A673 (cell line): ENCODE data around the gene DMD. TPM values are rescaled to one million over a fixed set of nuclear protein-coding genes. Genes with fewer than 3 reads are reported as not detected.

Source experiments
- BruUV-seq: library from RNA; stranded (reverse); fragments of 400-500 nt; replicated peaks from 2 replicates; lab custom pipeline; 2021; lab: Mats Ljungman, UMichigan
- CTCF ChIA-PET: fragments of 300-600 bp; sonication (Branson Sonifier 250); formaldehyde crosslinking; loops from one replicate; lab custom pipeline; 2022; ENCODE audit warnings: antibody characterized with exemption; lab: Charles Lee
- POLR2A ChIA-PET: fragments of 300-600 bp; sonication (Branson Sonifier 250); formaldehyde crosslinking; loops from one replicate; lab custom pipeline; 2022; ENCODE audit warnings: antibody characterized with exemption; ENCODE audit not compliant: low non-redundant PET; lab: Charles Lee
- DNase-seq: peaks from one replicate; pipeline ENCODE4 v3.0.0-alpha.2; 2015; ENCODE audit warnings: low spot score
- H3K27ac ChIP-seq: fragments of 200-600 bp; sonication (generic); 2 replicates; pipeline ENCODE4 v1.5.1; 2016; ENCODE audit warnings: mixed run types, low read depth, mild to moderate bottlenecking, mixed read lengths, antibody characterized with exemption, low read length; ENCODE audit not compliant: poor library complexity, severe bottlenecking
- H3K27me3 ChIP-seq: fragments of 200-600 bp; sonication (generic); replicated peaks from 2 replicates; pipeline ENCODE4 v1.6.1; 2017; ENCODE audit warnings: mixed run types, low read depth, mild to moderate bottlenecking, mixed read lengths, antibody characterized with exemption, low read length; ENCODE audit not compliant: insufficient read depth, poor library complexity
- H3K36me3 ChIP-seq: fragments of 200-600 bp; sonication (generic); 2 replicates; pipeline ENCODE4 v1.6.1; 2016; ENCODE audit warnings: mixed run types, mild to moderate bottlenecking, mixed read lengths, antibody characterized with exemption, low read length; ENCODE audit not compliant: insufficient read depth, poor library complexity, severe bottlenecking
- H3K4me1 ChIP-seq: fragments of 200-600 bp; sonication (generic); 2 replicates; pipeline ENCODE4 v1.6.1; 2017; ENCODE audit warnings: mixed run types, mild to moderate bottlenecking, mixed read lengths, antibody characterized with exemption, low read length; ENCODE audit not compliant: insufficient read depth, poor library complexity, severe bottlenecking
- H3K4me3 ChIP-seq: fragments of 200-600 bp; sonication (generic); 2 replicates; pipeline ENCODE4 v1.5.1; 2016; ENCODE audit warnings: low read depth, mixed run types, mild to moderate bottlenecking, mixed read lengths, low read length; ENCODE audit not compliant: poor library complexity, severe bottlenecking
- H3K9me3 ChIP-seq: fragments of 200-600 bp; sonication (generic); 2 replicates; pipeline ENCODE4 v1.6.1; 2016; ENCODE audit warnings: mixed run types, low read depth, mild to moderate bottlenecking, mixed read lengths, antibody characterized with exemption, low read length; ENCODE audit not compliant: poor library complexity, severe bottlenecking
- CTCF ChIP-seq: fragments of 300-800, 200-600 bp; sonication (generic); conservative IDR thresholded peaks from 2 replicates; pipeline ENCODE4 v1.5.1; 2017; ENCODE audit warnings: low read depth, mild to moderate bottlenecking, antibody characterized with exemption, low read length, moderate library complexity, mixed read lengths
- EZH2 ChIP-seq: fragments of 200-600 bp; sonication (generic); IDR thresholded peaks from 2 replicates; pipeline ENCODE4 v1.6.1; 2017; ENCODE audit warnings: borderline replicate concordance, low read depth, mild to moderate bottlenecking, mixed read lengths, antibody characterized with exemption, low read length; ENCODE audit not compliant: poor library complexity, severe bottlenecking
- intact Hi-C: fragments of 100-400 bp; cut with micrococcal nuclease; formaldehyde crosslinking; loops from one replicate; pipeline ENCODE4 v1.10.0; 2022; ENCODE audit not compliant: unreplicated experiment
- total RNA-seq: library from RNA; stranded (reverse); gene quantifications from 2 replicates; pipeline ENCODE4 v1.2.3, GENCODE V29; 2021

DMD gene
- total RNA-seq, 1 experiment from 2014 or later, result 5.4 TPM

GRCh38 chrX:32048285-32048684 is 1163.1 kb downstream of the DMD start:
- Histone ChIP-seq H3K27ac (no peak overlapping the region), H3K4me3 (no peak overlapping the region), H3K27me3 (no peaks in the 10 kb centered on the region), H3K36me3 (no peaks in the 10 kb centered on the region), H3K4me1 (no peaks in the 10 kb centered on the region), H3K9me3 (no peaks in the 10 kb centered on the region)
- CTCF ChIA-PET, result no interaction called here
- no peak for TF ChIP-seq CTCF
- no peak for TF ChIP-seq EZH2
- intact Hi-C loops, result no loop called here
- no TSS peak for BruUV-seq
- DNase-seq, result no peak
- POLR2A ChIA-PET, result no interaction called here

GRCh38 chrX:32045149-32045548 is 1166.2 kb downstream of the DMD start:
- DNase-seq, result no peak
- no TSS peak for BruUV-seq
- no peaks in the 10 kb centered on the region for H3K36me3 ChIP-seq
- ChIA-PET POLR2A (no interaction called here), CTCF (no interaction called here)
- no peak overlapping the region for H3K27ac ChIP-seq
- intact Hi-C loops, result no loop called here
- no peaks in the 10 kb centered on the region for H3K4me1 ChIP-seq
- H3K27me3 ChIP-seq, result no peaks in the 10 kb centered on the region
- TF ChIP-seq EZH2 (no peak), CTCF (no peak)
- no peak overlapping the region for H3K4me3 ChIP-seq
- no peaks in the 10 kb centered on the region for H3K9me3 ChIP-seq

GRCh38 chrX:32041181-32041580 is 1170.2 kb downstream of the DMD start:
- ChIA-PET POLR2A (no interaction called here), CTCF (no interaction called here)
- TF ChIP-seq CTCF (no peak), EZH2 (no peak)
- Histone ChIP-seq H3K9me3 (no peaks in the 10 kb centered on the region), H3K27me3 (no peaks in the 10 kb centered on the region), H3K4me1 (no peaks in the 10 kb centered on the region), H3K36me3 (no peaks in the 10 kb centered on the region), H3K4me3 (no peak overlapping the region), H3K27ac (no peak overlapping the region)
- no TSS peak for BruUV-seq
- DNase-seq, result no peak
- intact Hi-C loops, result no loop called here
